Brain microvascular endothelial cell (primary cell): ENCODE data around the gene ADGRE3.

Experiments used
- DNase-seq: peaks from one replicate; pipeline ENCODE4 v3.0.0-alpha.2; 2020
- H3K27ac ChIP-seq: fragments of 250-450 bp; sonication (Bioruptor Pico); 2 replicates; pipeline ENCODE4 v1.5.1; 2020; ENCODE audit warnings: mild to moderate bottlenecking, moderate library complexity
- H3K27me3 ChIP-seq: fragments of 250-450 bp; sonication (Bioruptor Pico); replicated peaks from 2 replicates; pipeline ENCODE4 v1.5.1; 2020; ENCODE audit warnings: mild to moderate bottlenecking
- H3K36me3 ChIP-seq: fragments of 250-450 bp; sonication (Bioruptor Pico); replicated peaks from 2 replicates; pipeline ENCODE4 v1.5.1; 2020; ENCODE audit warnings: mild to moderate bottlenecking
- H3K4me3 ChIP-seq: 2 replicates; pipeline ENCODE4 v1.5.1; 2011; ENCODE audit warnings: low read depth, mild to moderate bottlenecking, control low read depth, low read length, moderate library complexity
- in situ Hi-C: cut with HindIII; loops from 2 replicates; pipeline ENCODE4 v1.10.0; 2017; ENCODE audit warnings: low sequenced_read_pairs, low pct_ligation_motif_present
- TF ChIP-seq, protein P1 (sequence below): IDR thresholded peaks from 2 replicates; pipeline ENCODE4 v1.5.1; 2011; ENCODE audit warnings: low read depth, mild to moderate bottlenecking, moderate library complexity, low read length, control low read depth, inconsistent platforms; ENCODE audit errors: missing control alignments

ADGRE3 gene

GRCh38 chr19:14703833-14704232, 29.2 kb upstream of the ADGRE3 start:
- in situ Hi-C loops, result no loop called here
- peaks cover 58% of the 10 kb centered on the region for H3K36me3 ChIP-seq
- H3K27me3 ChIP-seq, result no peaks in the 10 kb centered on the region
- H3K4me3 ChIP-seq, result no peak overlapping the region
- no peak overlapping the region for H3K27ac ChIP-seq
- TF ChIP-seq, protein P1, sequence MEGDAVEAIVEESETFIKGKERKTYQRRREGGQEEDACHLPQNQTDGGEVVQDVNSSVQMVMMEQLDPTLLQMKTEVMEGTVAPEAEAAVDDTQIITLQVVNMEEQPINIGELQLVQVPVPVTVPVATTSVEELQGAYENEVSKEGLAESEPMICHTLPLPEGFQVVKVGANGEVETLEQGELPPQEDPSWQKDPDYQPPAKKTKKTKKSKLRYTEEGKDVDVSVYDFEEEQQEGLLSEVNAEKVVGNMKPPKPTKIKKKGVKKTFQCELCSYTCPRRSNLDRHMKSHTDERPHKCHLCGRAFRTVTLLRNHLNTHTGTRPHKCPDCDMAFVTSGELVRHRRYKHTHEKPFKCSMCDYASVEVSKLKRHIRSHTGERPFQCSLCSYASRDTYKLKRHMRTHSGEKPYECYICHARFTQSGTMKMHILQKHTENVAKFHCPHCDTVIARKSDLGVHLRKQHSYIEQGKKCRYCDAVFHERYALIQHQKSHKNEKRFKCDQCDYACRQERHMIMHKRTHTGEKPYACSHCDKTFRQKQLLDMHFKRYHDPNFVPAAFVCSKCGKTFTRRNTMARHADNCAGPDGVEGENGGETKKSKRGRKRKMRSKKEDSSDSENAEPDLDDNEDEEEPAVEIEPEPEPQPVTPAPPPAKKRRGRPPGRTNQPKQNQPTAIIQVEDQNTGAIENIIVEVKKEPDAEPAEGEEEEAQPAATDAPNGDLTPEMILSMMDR, result no peak
- DNase-seq, result no peak

DNA sequence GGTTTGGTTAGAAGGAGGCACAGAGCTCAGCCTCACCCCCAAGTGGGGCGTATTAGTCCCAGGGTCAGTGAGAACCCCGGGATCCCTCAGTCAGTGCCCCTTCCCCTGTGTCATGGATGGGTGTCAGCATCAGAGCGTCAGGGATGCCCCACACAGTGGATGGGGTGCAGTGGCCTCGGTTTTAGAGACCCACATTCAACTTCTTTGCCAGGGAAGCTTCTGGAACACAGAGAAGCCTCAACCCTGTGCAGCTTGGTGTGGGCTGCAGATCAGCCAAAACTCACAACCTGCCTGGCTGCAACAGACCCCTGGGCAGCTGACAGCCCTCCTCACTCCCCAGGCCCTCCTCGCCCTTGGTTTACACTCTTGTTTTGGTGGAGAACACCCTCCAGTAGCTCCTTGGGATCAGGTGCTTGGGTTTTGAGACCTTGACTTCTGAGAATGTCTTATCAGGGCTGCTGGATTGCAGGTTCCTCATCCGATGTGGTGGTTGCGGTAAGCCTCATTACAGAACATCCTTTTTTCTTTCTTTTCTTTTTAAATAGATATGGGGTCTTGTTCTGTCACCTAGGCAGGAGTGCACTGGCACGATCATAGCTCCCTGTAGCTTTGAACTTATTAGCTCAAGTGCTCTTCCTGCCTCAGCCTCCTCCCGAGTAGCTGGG, 26.2 kb upstream of the ADGRE3 start:
- in situ Hi-C loops, result no loop called here
- Histone ChIP-seq H3K27ac (no peak overlapping the region), H3K27me3 (no peaks in the 10 kb centered on the region), H3K4me3 (no peak overlapping the region), H3K36me3 (peaks cover 52% of the 10 kb centered on the region)
- DNase-seq, result no peak
- TF ChIP-seq, protein P1, result no peak

DNA sequence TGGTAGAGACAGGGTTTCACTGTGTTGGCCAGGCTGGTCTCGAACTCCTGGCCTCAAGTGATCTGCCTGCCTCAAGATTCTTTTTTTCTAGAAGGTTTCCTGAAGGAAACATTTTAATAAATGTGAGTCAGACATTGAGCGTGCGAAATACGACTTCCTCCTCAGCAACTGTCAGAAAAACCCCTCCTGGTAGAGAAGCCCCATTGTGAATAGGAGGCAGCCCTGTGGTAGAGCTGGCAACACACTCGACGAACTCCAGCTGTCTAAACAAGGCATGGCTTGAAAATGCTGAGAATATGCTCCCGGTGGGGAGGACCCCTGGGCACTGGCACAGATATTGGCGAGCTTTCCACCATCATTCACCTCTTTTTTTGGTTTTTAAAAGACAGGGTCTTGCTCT, 25.0 kb upstream of the ADGRE3 start:
- in situ Hi-C loops, result no loop called here
- DNase-seq, result no peak
- TF ChIP-seq, protein P1, result no peak

GRCh38 chr19:14695471-14695870, 20.8 kb upstream of the ADGRE3 start:
- DNase-seq, result no peak
- no peak overlapping the region for H3K27ac ChIP-seq
- H3K36me3 ChIP-seq, result peaks cover 24% of the 10 kb centered on the region
- in situ Hi-C loops, result no loop called here
- TF ChIP-seq, protein P1, result no peak
- H3K27me3 ChIP-seq, result no peaks in the 10 kb centered on the region
- no peak overlapping the region for H3K4me3 ChIP-seq

More for the DNA sequence above, 25.0 kb upstream of the ADGRE3 start:
- Histone ChIP-seq H3K27ac (no peak overlapping the region), H3K36me3 (peaks cover 53% of the 10 kb centered on the region), H3K4me3 (no peak overlapping the region), H3K27me3 (no peaks in the 10 kb centered on the region)

GRCh38 chr19:14694641-14695266, 20.1 kb upstream of the ADGRE3 start:
- no peak for DNase-seq
- no peaks in the 10 kb centered on the region for H3K27me3 ChIP-seq
- TF ChIP-seq, protein P1, result no peak
- peaks cover 20% of the 10 kb centered on the region for H3K36me3 ChIP-seq
- no peak overlapping the region for H3K4me3 ChIP-seq
- H3K27ac ChIP-seq, result no peak overlapping the region
- in situ Hi-C loops, result no loop called here
